ENCODE results near the gene TSC22D4. TPM values are rescaled to one million over a fixed set of nuclear protein-coding genes. Genes with fewer than 3 reads are reported as not detected.

TSC22D4 gene
- polyA plus RNA-seq, 1 of the 3 experiments (the other 2 are of a cell fraction): 32.7 TPM

GRCh38 chr7:100464210-100464660 lies 14.8 kb downstream of the TSC22D4 start, which contains the start of gene SPACDR:
Gene SPACDR, minus strand, starts transcription at chr7:100464260. Its CDS starts 235 bp downstream, at chr7:100464025.
- Histone ChIP-seq H3K79me2 (ENCODE audit: insufficient read depth) (no peaks in the 10 kb centered on the region), H3K4me2 (no peak within 1 kb of the TSS), H3K4me1 (ENCODE audit: control insufficient read depth in 1 of 2, insufficient read depth in 2 of 2, low read depth in 1 of 2, low read length in 1 of 2) (peaks cover 3 to 15% of the 10 kb centered on the region in 2 experiments; a peak in 2 of 4 replicates), H3K9ac (no peak within 1 kb of the TSS), H3K27ac (ENCODE audit: low read depth in 2 of 2, low read length in 1 of 2) (no peak within 1 kb of the TSS), H3K27me3 (ENCODE audit: insufficient read depth) (no peaks in the 10 kb centered on the region), H3K9me2 (no peaks in the 10 kb centered on the region), H3K36me3 (replicated peaks in 1 of 2; ENCODE audit: control insufficient read depth in 1 of 2, insufficient read depth in 2 of 2, low read length in 1 of 2) (no peaks in the 10 kb centered on the region), H2AFZ (ENCODE audit: low read depth) (no peak within 1 kb of the TSS; the same call in 1 of the 2 replicates), H3K9me3 (no peaks in the 10 kb centered on the region), H4K20me1 (ENCODE audit: insufficient read depth) (no peaks in the 10 kb centered on the region), H3K4me3 (ENCODE audit: low read depth in 2 of 2, low read length in 1 of 2) (no peak within 1 kb of the TSS), H3F3A (replicated peaks; ENCODE audit: insufficient read depth) (peaks cover 12% of the 10 kb centered on the region)
- ChIA-PET CTCF (interaction anchor here (0.8 to 11.9 kb wide), 12 partner anchors 9 to 262 kb away, joined by 3 to 398 read pairs (median 18); partner anchors contain the start of genes NYAP1, PCOLCE and TSC22D4), POLR2A (interaction anchor here (1.0 kb wide), 1 partner anchor 25 kb away, joined by 3 read pairs; no protein-coding TSS in a partner anchor)
- no peak for DNase-seq
- 73% methylated on average over 7 of the region's 7 CpGs for WGBS (ENCODE audit: low lambda C conversion rate)
- TF ChIP-seq RFX5 (IDR thresholded peaks at IDR 0.05; ENCODE audit: low read length): no peak

GRCh38 chr7:100457033-100457432 lies 22.0 kb downstream of the TSC22D4 start:
- WGBS (ENCODE audit: low lambda C conversion rate): 88% methylated on average over 6 of the region's 6 CpGs
- Histone ChIP-seq H3K4me1 (ENCODE audit: control insufficient read depth in 1 of 2, insufficient read depth in 2 of 2, low read depth in 1 of 2, low read length in 1 of 2) (no peaks in the 10 kb centered on the region), H3K27me3 (ENCODE audit: insufficient read depth) (no peaks in the 10 kb centered on the region), H3K9me3 (no peaks in the 10 kb centered on the region), H3K9me2 (no peaks in the 10 kb centered on the region), H3K9ac (no peak overlapping the region), H2AFZ (ENCODE audit: low read depth) (no peak overlapping the region), H3K36me3 (replicated peaks in 1 of 2; ENCODE audit: control insufficient read depth in 1 of 2, insufficient read depth in 2 of 2, low read length in 1 of 2) (no peaks in the 10 kb centered on the region), H3F3A (replicated peaks; ENCODE audit: insufficient read depth) (peaks cover 3% of the 10 kb centered on the region), H3K4me2 (no peak overlapping the region), H3K27ac (ENCODE audit: low read depth in 2 of 2, low read length in 1 of 2) (no peak overlapping the region), H3K4me3 (ENCODE audit: low read depth in 2 of 2, low read length in 1 of 2) (no peak overlapping the region), H4K20me1 (ENCODE audit: insufficient read depth) (no peaks in the 10 kb centered on the region), H3K79me2 (ENCODE audit: insufficient read depth) (no peaks in the 10 kb centered on the region)
- ChIA-PET POLR2A (no interaction called here), CTCF (interaction anchor here (0.6 to 5.3 kb wide), 8 partner anchors 7 to 248 kb away, joined by 3 to 57 read pairs (median 4); partner anchors contain the start of genes POP7 and SPACDR)
- no peak for DNase-seq
- TF ChIP-seq TEAD4 (IDR thresholded peaks at IDR 0.05; ENCODE audit: borderline replicate concordance, insufficient read depth) (no peak), YY1 (IDR thresholded peaks at IDR 0.05; ENCODE audit: low read depth) (no peak), USF1 (IDR thresholded peaks at IDR 0.05; ENCODE audit: borderline replicate concordance, low read depth) (no peak), RCOR1 (IDR thresholded peaks at IDR 0.05; ENCODE audit: low read length) (no peak), JUND (IDR thresholded peaks at IDR 0.05) (no peak), MAX (IDR thresholded peaks at IDR 0.05; ENCODE audit: low read depth) (no peak), RFX5 (IDR thresholded peaks at IDR 0.05; ENCODE audit: low read length) (no peak), SIN3A (IDR thresholded peaks at IDR 0.05; ENCODE audit: borderline replicate concordance, low read depth, low read length) (no peak), NFIC (IDR thresholded peaks at IDR 0.05; ENCODE audit: borderline replicate concordance) (no peak), POLR2AphosphoS5 (IDR thresholded peaks at IDR 0.05; ENCODE audit: low read depth, low read length) (no peak), MXI1 (IDR thresholded peaks at IDR 0.05; ENCODE audit: low read depth, low read length) (no peak), FOXJ3 (CRISPR knock-in tag; IDR thresholded peaks at IDR 0.05) (no peak), USF2 (IDR thresholded peaks at IDR 0.05; ENCODE audit: borderline replicate concordance, low read depth, low read length) (no peak), EZH2phosphoT487 (IDR thresholded peaks at IDR 0.05; ENCODE audit: borderline replicate concordance, low read depth) (no peak), GABPA (IDR thresholded peaks at IDR 0.05; ENCODE audit: low read depth) (no peak), TAF1 (IDR thresholded peaks at IDR 0.05; ENCODE audit: borderline replicate concordance, low read depth, low read length) (no peak), FOSL2 (IDR thresholded peaks at IDR 0.05; ENCODE audit: borderline replicate concordance, low read depth) (no peak), SMC3 (IDR thresholded peaks at IDR 0.05; ENCODE audit: low read depth, low read length) (no peak)
